Caco-2 (cell line): ENCODE measurements around the gene LRMDA. TPM values are rescaled to one million over a fixed set of nuclear protein-coding genes. Genes with fewer than 3 reads are reported as not detected.

ENCODE experiments used
- BruUV-seq: library from RNA; stranded (reverse); fragments of 400-500 nt; replicated peaks from 2 replicates; lab custom pipeline; 2021; lab: Mats Ljungman, UMichigan
- CTCF ChIA-PET: fragments of 300-600 bp; sonication (Branson Sonifier 250); formaldehyde crosslinking; loops from one replicate; lab custom pipeline; 2022; ENCODE audit warnings: antibody characterized with exemption; lab: Charles Lee
- POLR2A ChIA-PET: fragments of 300-600 bp; sonication (Branson Sonifier 250); formaldehyde crosslinking; loops from one replicate; lab custom pipeline; 2022; ENCODE audit warnings: antibody characterized with exemption; lab: Charles Lee
- DNase-seq, 2 experiments: peaks; one replicate each; pipeline versions ENCODE4 v3.0.0 to v3.0.0-alpha.2; 2020 to 2022
- H3K27me3 ChIP-seq: replicated peaks from 2 replicates; pipeline ENCODE4 v1.6.0; 2011; ENCODE audit warnings: low read length; ENCODE audit not compliant: control insufficient read depth, insufficient read depth
- H3K36me3 ChIP-seq: 2 replicates; pipeline ENCODE4 v1.5.1; 2011; ENCODE audit warnings: low read length; ENCODE audit not compliant: control insufficient read depth, insufficient read depth
- H3K4me1 ChIP-seq: fragments of 250-450 bp; sonication (Bioruptor Pico); 2 replicates; pipeline ENCODE4 v1.5.1; 2020; ENCODE audit warnings: mild to moderate bottlenecking
- H3K4me3 ChIP-seq: 2 replicates; pipeline ENCODE4 v1.5.1; 2011; ENCODE audit warnings: low read depth, mild to moderate bottlenecking, control low read depth, low read length
- H3K9me3 ChIP-seq: fragments of 250-450 bp; sonication (Bioruptor Pico); 2 replicates; pipeline ENCODE4 v1.5.1; 2020; ENCODE audit warnings: mild to moderate bottlenecking, moderate library complexity
- H3K27ac Mint-ChIP-seq: one replicate; pipeline ENCODE4 v1.8.0; 2022; ENCODE audit warnings: mixed read lengths; ENCODE audit not compliant: unreplicated experiment
- H3K27me3 Mint-ChIP-seq: one replicate; pipeline ENCODE4 v1.8.0; 2022; ENCODE audit warnings: mixed read lengths; ENCODE audit not compliant: insufficient read depth, unreplicated experiment
- H3K36me3 Mint-ChIP-seq: one replicate; pipeline ENCODE4 v1.8.0; 2022; ENCODE audit warnings: mild to moderate bottlenecking, mixed read lengths; ENCODE audit not compliant: insufficient read depth, unreplicated experiment
- H3K4me1 Mint-ChIP-seq: one replicate; pipeline ENCODE4 v1.8.0; 2022; ENCODE audit warnings: low read depth, mixed read lengths; ENCODE audit not compliant: unreplicated experiment
- H3K4me3 Mint-ChIP-seq: one replicate; pipeline ENCODE4 v1.8.0; 2022; ENCODE audit warnings: mild to moderate bottlenecking, moderate library complexity, mixed read lengths; ENCODE audit not compliant: unreplicated experiment
- H3K9me3 Mint-ChIP-seq: one replicate; pipeline ENCODE4 v1.8.0; 2022; ENCODE audit warnings: mixed read lengths; ENCODE audit not compliant: unreplicated experiment
- intact Hi-C: fragments of 100-400 bp; cut with micrococcal nuclease; formaldehyde crosslinking; loops from one replicate; pipeline ENCODE4 v1.10.0; 2022; ENCODE audit not compliant: unreplicated experiment
- total RNA-seq: library from RNA; stranded (reverse); gene quantifications from 2 replicates; pipeline ENCODE4 v1.2.3, GENCODE V29; 2022
- TF ChIP-seq, protein P1 (sequence below), 2 experiments: fragments of 200-600 bp in 1 of 2; IDR thresholded peaks; 1 replicate in 1 of 2; 2 replicates in 1 of 2; pipeline versions ENCODE4 v1.5.1 to v1.8.0; 2011 to 2022; ENCODE audit warnings: antibody characterized with exemption in 1 of 2, control low read depth in 1 of 2, inconsistent platforms in 1 of 2, low read depth in 1 of 2, low read length in 1 of 2, mild to moderate bottlenecking in 1 of 2, moderate library complexity in 1 of 2; ENCODE audit not compliant: insufficient read depth in 1 of 2, severe bottlenecking in 1 of 2, unreplicated experiment in 1 of 2

LRMDA gene
- total RNA-seq, 1 experiment from 2014 or later: 18.5 TPM

- Histone ChIP-seq H3K36me3 (no peaks in the 10 kb centered on the region), H3K27me3 (no peaks in the 10 kb centered on the region), H3K9me3 (no peaks in the 10 kb centered on the region), H3K4me3 (no peak overlapping the region), H3K4me1 (no peaks in the 10 kb centered on the region)
- DNase-seq: no peak
- Mint-ChIP-seq H3K4me3 (no peak overlapping the region), H3K27ac (no peak overlapping the region), H3K36me3 (no peaks in the 10 kb centered on the region), H3K4me1 (peaks cover 6% of the 10 kb centered on the region), H3K9me3 (peaks cover 16% of the 10 kb centered on the region), H3K27me3 (no peaks in the 10 kb centered on the region)
- BruUV-seq: no TSS peak
- intact Hi-C loops: no loop called here
- CTCF ChIA-PET: no interaction called here
- POLR2A ChIA-PET: no interaction called here
- TF ChIP-seq, protein P1, sequence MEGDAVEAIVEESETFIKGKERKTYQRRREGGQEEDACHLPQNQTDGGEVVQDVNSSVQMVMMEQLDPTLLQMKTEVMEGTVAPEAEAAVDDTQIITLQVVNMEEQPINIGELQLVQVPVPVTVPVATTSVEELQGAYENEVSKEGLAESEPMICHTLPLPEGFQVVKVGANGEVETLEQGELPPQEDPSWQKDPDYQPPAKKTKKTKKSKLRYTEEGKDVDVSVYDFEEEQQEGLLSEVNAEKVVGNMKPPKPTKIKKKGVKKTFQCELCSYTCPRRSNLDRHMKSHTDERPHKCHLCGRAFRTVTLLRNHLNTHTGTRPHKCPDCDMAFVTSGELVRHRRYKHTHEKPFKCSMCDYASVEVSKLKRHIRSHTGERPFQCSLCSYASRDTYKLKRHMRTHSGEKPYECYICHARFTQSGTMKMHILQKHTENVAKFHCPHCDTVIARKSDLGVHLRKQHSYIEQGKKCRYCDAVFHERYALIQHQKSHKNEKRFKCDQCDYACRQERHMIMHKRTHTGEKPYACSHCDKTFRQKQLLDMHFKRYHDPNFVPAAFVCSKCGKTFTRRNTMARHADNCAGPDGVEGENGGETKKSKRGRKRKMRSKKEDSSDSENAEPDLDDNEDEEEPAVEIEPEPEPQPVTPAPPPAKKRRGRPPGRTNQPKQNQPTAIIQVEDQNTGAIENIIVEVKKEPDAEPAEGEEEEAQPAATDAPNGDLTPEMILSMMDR (IDR thresholded peaks at IDR 0.05; ENCODE audit: insufficient read depth in 1 of 2, low read depth in 1 of 2, low read length in 1 of 2, severe bottlenecking in 1 of 2, unreplicated experiment in 1 of 2): no peak
These were observed 385.8 kb downstream of the LRMDA start for GRCh38 chr10:75817198-75817597.

- H3K4me3 Mint-ChIP-seq: no peak overlapping the region
- intact Hi-C loops: no loop called here
- no peaks in the 10 kb centered on the region for H3K9me3 ChIP-seq
- H3K4me3 ChIP-seq: no peak overlapping the region
- no peak overlapping the region for H3K27ac Mint-ChIP-seq
- POLR2A ChIA-PET: interaction anchor here (0.5 kb wide), 1 partner anchor 16 kb away, joined by 3 read pairs; no protein-coding TSS in a partner anchor
- peaks cover 16% of the 10 kb centered on the region for H3K9me3 Mint-ChIP-seq
- H3K36me3 Mint-ChIP-seq: no peaks in the 10 kb centered on the region
- no peaks in the 10 kb centered on the region for H3K36me3 ChIP-seq
- H3K4me1 ChIP-seq: no peaks in the 10 kb centered on the region
- CTCF ChIA-PET: no interaction called here
- BruUV-seq: no TSS peak
- H3K27me3 ChIP-seq: no peaks in the 10 kb centered on the region
- H3K4me1 Mint-ChIP-seq: peaks cover 6% of the 10 kb centered on the region
- TF ChIP-seq, protein P1 (IDR thresholded peaks at IDR 0.05; ENCODE audit: insufficient read depth in 1 of 2, low read depth in 1 of 2, low read length in 1 of 2, severe bottlenecking in 1 of 2, unreplicated experiment in 1 of 2): no peak
- H3K27me3 Mint-ChIP-seq: no peaks in the 10 kb centered on the region
- no peak for DNase-seq
These were observed 387.1 kb downstream of the LRMDA start for GRCh38 chr10:75818552-75818951.

GRCh38 chr10:75825235-75825634 is 393.8 kb downstream of the LRMDA start:
- H3K4me1 ChIP-seq: no peaks in the 10 kb centered on the region
- intact Hi-C loops: no loop called here
- Mint-ChIP-seq H3K4me3 (no peak overlapping the region), H3K4me1 (peaks cover 4% of the 10 kb centered on the region), H3K27ac (no peak overlapping the region), H3K36me3 (no peaks in the 10 kb centered on the region), H3K27me3 (no peaks in the 10 kb centered on the region), H3K9me3 (peaks cover 8% of the 10 kb centered on the region)
- no peak for DNase-seq
- no peaks in the 10 kb centered on the region for H3K27me3 ChIP-seq
- POLR2A ChIA-PET: no interaction called here
- no peaks in the 10 kb centered on the region for H3K36me3 ChIP-seq
- CTCF ChIA-PET: no interaction called here
- no peak overlapping the region for H3K4me3 ChIP-seq
- no peaks in the 10 kb centered on the region for H3K9me3 ChIP-seq
- BruUV-seq: no TSS peak
- TF ChIP-seq, protein P1 (IDR thresholded peaks at IDR 0.05; ENCODE audit: insufficient read depth in 1 of 2, low read depth in 1 of 2, low read length in 1 of 2, severe bottlenecking in 1 of 2, unreplicated experiment in 1 of 2): no peak
